Measurements from ENCODE around the gene FPR2.

Gene FPR2

DNA sequence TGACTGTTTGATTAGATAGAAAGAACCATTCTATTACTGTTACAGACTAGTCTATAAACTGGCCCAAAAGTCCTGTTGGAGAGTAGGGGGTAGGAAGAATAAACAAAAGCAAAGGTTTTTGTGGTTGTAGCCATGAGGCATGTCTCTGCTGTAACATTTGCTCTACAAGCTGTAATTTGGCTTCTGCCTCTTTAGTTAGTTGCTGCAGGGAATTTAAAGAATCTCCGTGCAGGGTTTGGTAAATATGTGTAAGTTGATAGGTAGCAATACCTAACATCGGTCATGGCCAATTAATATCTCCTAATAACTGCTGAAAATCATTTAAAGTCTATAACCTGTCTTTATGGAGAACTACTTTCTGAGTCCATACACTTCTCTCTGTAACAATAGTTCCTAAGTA lies 46.9 kb downstream of the FPR2 start:
- no peak for DNase-seq

DNA sequence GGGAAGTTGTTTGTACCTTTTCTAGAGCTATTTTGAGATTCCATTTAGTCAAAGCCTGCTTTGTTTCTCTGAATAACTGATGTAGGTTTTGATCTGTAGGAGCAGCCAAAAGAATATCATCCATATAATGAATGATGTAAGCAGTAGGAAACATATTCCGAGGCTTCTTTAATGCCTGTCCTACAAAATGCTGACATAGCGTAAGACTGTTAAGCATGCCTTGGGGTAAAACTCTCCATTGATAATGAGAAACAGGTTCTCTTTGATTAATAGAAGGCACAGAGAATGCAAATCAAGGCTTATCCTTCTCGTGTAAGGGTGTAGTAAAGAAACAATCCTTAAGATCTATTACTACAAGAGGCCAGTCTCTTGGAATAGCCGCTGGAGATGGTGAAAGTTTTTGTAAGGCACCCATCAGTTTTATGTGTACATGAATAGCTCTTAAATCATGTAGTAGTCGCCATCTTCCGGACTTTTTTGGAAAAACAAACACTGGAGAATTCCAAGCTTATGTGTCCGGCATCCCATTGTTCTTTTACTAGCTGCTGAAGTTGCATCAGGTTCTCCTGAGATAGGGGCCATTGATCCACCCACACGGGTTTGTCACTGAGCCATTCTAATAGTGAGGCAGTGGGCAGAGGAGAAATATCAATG lies 47.5 kb downstream of the FPR2 start:
- DNase-seq: no peak

DNA sequence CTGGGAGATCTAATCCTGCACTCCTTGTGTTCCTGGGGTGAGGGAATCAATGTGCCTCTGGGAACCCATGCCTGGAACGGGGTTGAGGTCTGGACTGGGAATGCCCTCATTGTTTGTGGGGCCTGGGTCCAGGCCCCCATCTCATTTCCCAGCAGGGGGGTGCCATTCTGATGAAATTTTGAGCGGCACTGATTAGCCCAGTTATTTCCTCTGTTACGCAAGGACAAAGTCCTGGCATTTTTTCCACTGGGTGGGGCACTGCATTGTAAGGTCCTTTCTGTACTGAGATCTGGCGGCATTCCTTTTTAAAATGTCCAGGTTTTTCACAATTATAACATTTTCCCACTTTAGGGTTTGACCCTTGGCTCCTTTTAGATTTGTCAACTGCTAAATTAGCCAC lies 48.8 kb downstream of the FPR2 start:
- DNase-seq: no peak

DNA sequence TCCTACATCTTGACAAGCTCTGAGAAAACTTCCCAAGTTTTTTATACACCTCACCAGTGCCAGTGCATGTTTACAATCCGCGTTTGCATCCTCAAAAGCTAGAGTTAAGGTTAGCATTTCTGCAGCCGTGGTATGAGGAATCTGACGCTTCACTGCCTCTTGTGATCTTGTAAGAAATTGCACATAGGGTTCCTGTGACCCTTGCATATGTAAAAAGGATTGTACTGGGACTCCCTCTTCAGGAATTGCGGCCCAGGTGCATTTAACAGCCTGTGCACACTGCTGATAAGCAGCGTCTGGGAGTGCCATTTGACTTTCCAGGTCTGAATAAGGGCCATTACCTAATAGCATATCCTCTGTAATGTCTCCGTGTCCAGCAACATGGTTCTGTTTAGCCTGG lies 49.2 kb downstream of the FPR2 start:
- DNase-seq: no peak

DNA sequence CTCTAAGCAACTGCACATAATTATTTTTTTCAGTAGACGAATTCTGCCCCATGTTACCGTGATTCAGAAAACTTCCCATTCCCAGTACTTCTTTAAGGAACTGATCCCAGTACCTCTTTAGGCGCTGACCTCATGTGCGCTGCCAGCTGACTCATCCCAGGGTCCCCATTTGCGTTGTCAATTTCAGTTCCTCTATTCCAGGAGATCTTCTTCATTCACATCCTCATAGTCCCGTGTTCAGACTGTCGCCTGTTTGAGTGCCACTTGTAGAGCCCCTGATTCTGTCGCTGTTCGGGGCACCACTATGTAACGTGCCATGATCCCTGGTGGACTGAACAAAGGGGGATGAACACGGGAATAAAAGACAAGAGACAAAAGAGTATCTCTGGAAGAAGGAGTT lies 50.4 kb downstream of the FPR2 start:
- no peak for DNase-seq

DNA sequence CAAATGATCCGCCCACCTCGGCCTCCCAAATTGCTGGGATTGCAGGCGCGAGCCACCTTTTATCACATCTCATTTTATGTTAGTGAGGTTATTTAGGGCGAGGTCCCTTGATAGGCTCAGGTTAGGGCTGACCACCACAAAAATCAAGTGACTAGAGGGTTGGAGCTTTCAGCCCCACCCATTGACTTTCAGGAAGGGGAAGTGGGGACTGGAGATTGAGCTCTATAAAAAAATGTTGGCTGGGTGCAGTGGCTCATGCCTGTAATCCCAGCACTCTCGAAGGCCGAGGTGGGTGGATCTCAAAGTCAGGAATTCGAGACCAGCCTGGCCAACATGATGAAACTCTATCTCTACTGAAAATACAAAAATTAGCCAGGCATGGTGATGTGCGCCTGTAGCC lies 54.1 kb downstream of the FPR2 start:
- no peak for DNase-seq

DNA sequence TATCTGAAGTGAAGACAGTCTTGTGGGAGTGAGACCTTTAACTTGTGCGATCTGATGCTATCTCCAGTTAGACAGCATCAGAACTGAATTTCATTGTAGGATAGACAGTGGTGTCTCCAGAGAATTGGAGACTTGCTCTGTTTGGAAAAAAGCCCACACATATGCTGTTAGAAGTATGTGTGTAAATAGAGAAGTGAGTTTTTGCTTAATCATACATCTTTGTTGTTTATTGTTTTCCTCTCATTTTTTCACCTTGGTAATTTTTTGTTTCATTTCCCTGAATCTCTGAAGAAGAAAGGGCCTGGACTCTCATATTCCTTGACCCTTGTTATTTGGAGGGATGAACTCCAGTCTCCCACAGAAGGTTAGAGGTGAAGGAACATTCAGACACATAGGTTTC lies 55.7 kb downstream of the FPR2 start:
- DNase-seq: no peak

DNA sequence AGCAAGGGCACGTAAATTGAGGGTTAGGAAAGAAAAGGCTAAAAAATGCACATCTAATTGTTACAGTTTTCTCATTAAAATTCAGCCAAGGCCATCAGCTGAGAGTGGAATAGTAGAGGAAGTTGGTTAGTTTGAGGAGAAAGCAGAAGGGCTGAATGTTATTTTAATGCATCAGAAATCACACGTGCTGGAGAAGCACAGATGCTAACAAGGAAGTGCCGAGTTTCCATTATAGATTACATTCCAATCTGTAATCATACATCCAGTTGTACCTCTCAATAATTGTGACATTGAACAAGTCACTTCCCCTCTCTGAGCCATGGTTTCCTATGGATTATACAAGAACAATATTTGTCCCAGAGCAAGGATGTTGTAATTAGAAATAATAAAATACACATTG lies 59.0 kb downstream of the FPR2 start:
- DNase-seq: no peak

All from stimulated activated CD8-positive, alpha-beta memory T cell treated with anti-CD3 and anti-CD28 coated beads, Interleukin-4, amount 100 ng/mL, for 48 hours (primary cell).